GM23248 (cell line): ENCODE data around the gene PLEKHG2. TPM values are rescaled to one million over a fixed set of nuclear protein-coding genes. Genes with fewer than 3 reads are reported as not detected.
A peak's percentile ranks its signal among the peaks of the same experiment; 100 is the strongest.

Experiments
- DNase-seq: peaks from one replicate; pipeline ENCODE4 v3.0.0-alpha.2; 2015
- H2AFZ ChIP-seq: fragments of 200-600 bp; sonication (generic); 2 replicates; pipeline ENCODE4 v1.6.1; 2016; ENCODE audit warnings: antibody characterized with exemption
- H3F3A ChIP-seq: fragments of 200-600 bp; sonication (generic); 2 replicates; pipeline ENCODE4 v1.6.1; 2016; ENCODE audit warnings: mild to moderate bottlenecking, antibody characterized with exemption, mixed run types; ENCODE audit not compliant: insufficient read depth
- H3K27ac ChIP-seq: fragments of 200-600 bp; sonication (generic); 2 replicates; pipeline ENCODE4 v1.5.1; 2016; ENCODE audit warnings: mild to moderate bottlenecking
- H3K27me3 ChIP-seq: fragments of 200-600 bp; sonication (generic); replicated peaks from 2 replicates; pipeline ENCODE4 v1.6.1; 2016; ENCODE audit warnings: mild to moderate bottlenecking; ENCODE audit not compliant: insufficient read depth
- H3K36me3 ChIP-seq: fragments of 200-600 bp; sonication (generic); 2 replicates; pipeline ENCODE4 v1.6.1; 2016; ENCODE audit warnings: low read depth, mild to moderate bottlenecking
- H3K4me1 ChIP-seq: fragments of 200-600 bp; sonication (generic); 2 replicates; pipeline ENCODE4 v1.6.1; 2016; ENCODE audit warnings: mild to moderate bottlenecking; ENCODE audit not compliant: insufficient read depth
- H3K4me2 ChIP-seq: fragments of 200-600 bp; sonication (generic); one replicate; pipeline ENCODE4 v1.6.1; 2016; ENCODE audit warnings: mild to moderate bottlenecking; ENCODE audit not compliant: unreplicated experiment
- H3K4me3 ChIP-seq: fragments of 200-600 bp; sonication (generic); 2 replicates; pipeline ENCODE4 v1.5.1; 2016; ENCODE audit warnings: mild to moderate bottlenecking
- H3K79me2 ChIP-seq: fragments of 200-600 bp; sonication (generic); 2 replicates; pipeline ENCODE4 v1.6.1; 2016; ENCODE audit warnings: mild to moderate bottlenecking; ENCODE audit not compliant: insufficient read depth
- H3K9ac ChIP-seq: fragments of 200-600 bp; sonication (generic); 2 replicates; pipeline ENCODE4 v1.6.1; 2016; ENCODE audit warnings: mild to moderate bottlenecking
- H3K9me2 ChIP-seq: fragments of 200-600 bp; sonication (generic); 2 replicates; pipeline ENCODE4 v1.6.1; 2016; ENCODE audit warnings: mixed run types, mild to moderate bottlenecking, moderate library complexity; ENCODE audit not compliant: insufficient read depth
- H3K9me3 ChIP-seq: fragments of 200-600 bp; sonication (generic); one replicate; pipeline ENCODE4 v1.6.1; 2017; ENCODE audit warnings: low read depth
- H4K20me1 ChIP-seq: fragments of 200-600 bp; sonication (generic); 2 replicates; pipeline ENCODE4 v1.6.0; 2016; ENCODE audit not compliant: insufficient read depth
- EZH2 ChIP-seq: fragments of 200-600 bp; sonication (generic); IDR thresholded peaks from 2 replicates; pipeline ENCODE4 v1.6.1; 2018; ENCODE audit warnings: antibody characterized with exemption, mild to moderate bottlenecking; ENCODE audit not compliant: insufficient read depth, poor library complexity, severe bottlenecking
- EZH2phosphoT487 ChIP-seq: fragments of 200-600 bp; sonication (generic); IDR thresholded peaks from 2 replicates; pipeline ENCODE4 v1.6.1; 2018; ENCODE audit warnings: antibody characterized with exemption, moderate library complexity, mild to moderate bottlenecking, low read depth; ENCODE audit not compliant: insufficient read depth
- WGBS, 2 experiments: methylation state at CpG; one replicate each; pipeline ENCODE4 v1.1.6; 2015 to 2017; ENCODE audit warnings: low lambda C conversion rate in 2 of 2, low coverage in 1 of 2; ENCODE audit errors: missing lambda C conversion rate in 2 of 2; 5-methylcytosine and 5-hydroxymethylcytosine counted together
- in situ Hi-C: fragments of 300-500 bp; cut with MboI; formaldehyde crosslinking; loops from 2 replicates; pipeline ENCODE4 v1.15.0; 2020
- polyA plus RNA-seq: library from polyadenylated mRNA; unstranded; fragments of >200 nt; fragmentation: Nextera tagmentation; extraction: Ambion mirVana; gene quantifications from 2 replicates; pipeline ENCODE4 v1.2.1, GENCODE V29; 2016
- total RNA-seq: library from RNA; depleted of rRNA; stranded (reverse); fragments of >200 nt; shearing (Covaris generic); gene quantifications from 2 replicates; pipeline ENCODE4 v1.2.3, GENCODE V29; 2014

The PLEKHG2 gene
- total and polyA plus RNA-seq, 2 experiments from 2014 or later, result 12.0 to 12.2 TPM

GRCh38 chr19:39381910-39382611 lies 30.4 kb upstream of the PLEKHG2 start:
- H3K9me3 ChIP-seq, result no peaks in the 10 kb centered on the region
- H3K79me2 ChIP-seq, result no peaks in the 10 kb centered on the region; the same call in 1 of the 2 replicates
- H2AFZ ChIP-seq, result no peak overlapping the region
- peaks cover 12% of the 10 kb centered on the region; the same call in 1 of the 2 replicates for H3F3A ChIP-seq
- H3K4me2 ChIP-seq, result no peak overlapping the region
- DNase-seq, result peak; percentile 45
- in situ Hi-C loops, result no loop called here
- no peak for TF ChIP-seq EZH2
- TF ChIP-seq EZH2phosphoT487, result no peak
- no peak overlapping the region for H3K4me3 ChIP-seq
- no peaks in the 10 kb centered on the region for H3K9me2 ChIP-seq
- H3K4me1 ChIP-seq, result no peaks in the 10 kb centered on the region
- H3K27me3 ChIP-seq, result no peaks in the 10 kb centered on the region
- peaks cover 45% of the 10 kb centered on the region for H3K36me3 ChIP-seq
- 78 to 82% methylated on average over 10 of the region's 10 CpGs for WGBS, 2 experiments
- H3K27ac ChIP-seq, result no peak overlapping the region
- H3K9ac ChIP-seq, result no peak overlapping the region
- H4K20me1 ChIP-seq, result no peaks in the 10 kb centered on the region

- in situ Hi-C loops, result no loop called here
- Histone ChIP-seq H3K36me3 (peaks cover 39% of the 10 kb centered on the region), H3K4me2 (no peak overlapping the region), H3K9me3 (no peaks in the 10 kb centered on the region), H3K9me2 (no peaks in the 10 kb centered on the region), H3K27ac (no peak overlapping the region), H3F3A (peaks cover 12% of the 10 kb centered on the region), H3K4me1 (no peaks in the 10 kb centered on the region), H3K9ac (no peak overlapping the region), H3K27me3 (no peaks in the 10 kb centered on the region), H2AFZ (no peak overlapping the region), H4K20me1 (no peaks in the 10 kb centered on the region), H3K4me3 (no peak overlapping the region), H3K79me2 (no peaks in the 10 kb centered on the region; the same call in 1 of the 2 replicates)
- DNase-seq, result no peak
- 92% methylated on average over 15 to 18 of the region's 18 CpGs for WGBS, 2 experiments
- TF ChIP-seq EZH2 (no peak), EZH2phosphoT487 (no peak)
These were observed 29.3 kb upstream of the PLEKHG2 start for GRCh38 chr19:39382991-39383828.

- in situ Hi-C loops, result no loop called here
- Histone ChIP-seq H3K4me3 (no peak overlapping the region), H3K27me3 (no peaks in the 10 kb centered on the region), H3K9ac (no peak overlapping the region), H3K36me3 (peaks cover 21% of the 10 kb centered on the region), H3F3A (peaks cover 18% of the 10 kb centered on the region), H3K4me2 (no peak overlapping the region), H3K27ac (no peak overlapping the region), H3K79me2 (peaks cover 14% of the 10 kb centered on the region), H4K20me1 (no peaks in the 10 kb centered on the region), H2AFZ (no peak overlapping the region), H3K9me2 (no peaks in the 10 kb centered on the region), H3K4me1 (peaks cover 6% of the 10 kb centered on the region; the same call in 1 of the 2 replicates), H3K9me3 (no peaks in the 10 kb centered on the region)
- TF ChIP-seq EZH2, result no peak
- TF ChIP-seq EZH2phosphoT487, result no peak
- WGBS, 2 experiments, result 50 to 67% methylated on average over 5 to 9 of the region's 9 CpGs
- no peak for DNase-seq
These were observed 27.5 kb upstream of the PLEKHG2 start for GRCh38 chr19:39384839-39385568.

- Histone ChIP-seq H3K9me3 (no peaks in the 10 kb centered on the region), H3K9ac (no peak overlapping the region), H3K27me3 (no peaks in the 10 kb centered on the region), H3K36me3 (peaks cover 17% of the 10 kb centered on the region; the same call in 1 of the 2 replicates), H4K20me1 (no peaks in the 10 kb centered on the region), H3K4me3 (no peak overlapping the region), H3K27ac (no peak overlapping the region), H3F3A (peaks cover 18% of the 10 kb centered on the region), H2AFZ (no peak overlapping the region), H3K9me2 (no peaks in the 10 kb centered on the region), H3K4me1 (peaks cover 9% of the 10 kb centered on the region; the same call in 1 of the 2 replicates), H3K4me2 (no peak overlapping the region), H3K79me2 (peaks cover 22% of the 10 kb centered on the region)
- no peak for DNase-seq
- in situ Hi-C loops, result no loop called here
- no peak for TF ChIP-seq EZH2phosphoT487
- no peak for TF ChIP-seq EZH2
- 72 to 73% methylated on average over 20 of the region's 20 CpGs for WGBS, 2 experiments
These were observed 26.6 kb upstream of the PLEKHG2 start for GRCh38 chr19:39385629-39386411.
